ENCODE results near the gene SLC22A4. TPM values are rescaled to one million over a fixed set of nuclear protein-coding genes. Genes with fewer than 3 reads are reported as not detected.

SLC22A4 gene
- 1 to 10 TPM; 1.9 to 4.2 (median 2.5) TPM for total RNA-seq

DNA sequence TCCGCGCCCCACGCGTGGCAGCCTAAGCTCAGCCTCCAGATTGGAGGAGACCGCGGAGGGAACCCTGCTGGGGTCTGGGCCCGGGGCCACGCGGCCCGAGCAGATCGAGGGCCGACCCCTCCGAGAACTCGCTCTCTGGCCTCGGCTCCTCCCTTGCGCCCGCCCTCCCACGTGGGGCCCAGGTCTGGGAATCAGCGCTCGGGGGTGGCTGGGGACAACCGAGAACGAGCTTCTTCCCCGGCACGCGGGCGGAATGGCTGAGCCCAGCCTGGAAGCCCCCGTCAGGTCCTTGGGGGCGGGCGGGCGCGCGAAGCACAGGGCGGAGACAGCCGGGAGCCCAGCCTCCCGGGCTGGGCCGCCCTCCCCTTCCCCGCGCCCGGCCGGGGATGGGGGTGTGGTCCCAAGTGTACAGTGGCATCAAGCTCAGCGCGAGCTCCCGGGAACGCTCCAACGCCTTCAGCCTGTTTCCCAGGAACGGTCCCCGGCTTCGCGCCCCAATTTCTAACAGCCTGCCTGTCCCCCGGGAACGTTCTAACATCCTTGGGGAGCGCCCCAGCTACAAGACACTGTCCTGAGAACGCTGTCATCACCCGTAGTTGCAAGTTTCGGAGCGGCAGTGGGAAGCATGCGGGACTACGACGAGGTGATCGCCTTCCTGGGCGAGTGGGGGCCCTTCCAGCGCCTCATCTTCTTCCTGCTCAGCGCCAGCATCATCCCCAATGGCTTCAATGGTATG is at the start of gene SLC22A4:
TSS of gene SLC22A4 (plus strand) at position 403 of the 736 bp plus-strand sequence. CDS start at position 626, 223 bp downstream.
- Histone ChIP-seq H3K4me1 (peaks cover 0 to 36% (median 15%) of the 10 kb centered on the region in 4 donors), H3K36me3 (no peaks in the 10 kb centered on the region), H3K27me3 (no peaks in the 10 kb centered on the region), H3K4me3 (peak within 1 kb of the TSS; percentile 42 to 80 (median 66)), H3K9me3 (no peaks in the 10 kb centered on the region), H3K27ac (peak within 1 kb of the TSS; percentile 75 to 99 (median 96))
- DNase-seq (ENCODE audit: low spot score in 2 of 2), result peak; percentile 77 to 79
- TF ChIP-seq EP300 (IDR thresholded peaks at IDR 0.05), result peak; percentile 40 to 94
- TF ChIP-seq, protein P1, sequence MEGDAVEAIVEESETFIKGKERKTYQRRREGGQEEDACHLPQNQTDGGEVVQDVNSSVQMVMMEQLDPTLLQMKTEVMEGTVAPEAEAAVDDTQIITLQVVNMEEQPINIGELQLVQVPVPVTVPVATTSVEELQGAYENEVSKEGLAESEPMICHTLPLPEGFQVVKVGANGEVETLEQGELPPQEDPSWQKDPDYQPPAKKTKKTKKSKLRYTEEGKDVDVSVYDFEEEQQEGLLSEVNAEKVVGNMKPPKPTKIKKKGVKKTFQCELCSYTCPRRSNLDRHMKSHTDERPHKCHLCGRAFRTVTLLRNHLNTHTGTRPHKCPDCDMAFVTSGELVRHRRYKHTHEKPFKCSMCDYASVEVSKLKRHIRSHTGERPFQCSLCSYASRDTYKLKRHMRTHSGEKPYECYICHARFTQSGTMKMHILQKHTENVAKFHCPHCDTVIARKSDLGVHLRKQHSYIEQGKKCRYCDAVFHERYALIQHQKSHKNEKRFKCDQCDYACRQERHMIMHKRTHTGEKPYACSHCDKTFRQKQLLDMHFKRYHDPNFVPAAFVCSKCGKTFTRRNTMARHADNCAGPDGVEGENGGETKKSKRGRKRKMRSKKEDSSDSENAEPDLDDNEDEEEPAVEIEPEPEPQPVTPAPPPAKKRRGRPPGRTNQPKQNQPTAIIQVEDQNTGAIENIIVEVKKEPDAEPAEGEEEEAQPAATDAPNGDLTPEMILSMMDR (IDR thresholded peaks at IDR 0.05), result peak in 2 of 5 experiments; percentile 7 to 38
- peak; percentile 61 to 83 for TF ChIP-seq POLR2A (IDR thresholded peaks at IDR 0.05)
- 0 to 2% methylated on average over 19 to 61 of the region's 63 CpGs for WGBS, 2 donors

DNA sequence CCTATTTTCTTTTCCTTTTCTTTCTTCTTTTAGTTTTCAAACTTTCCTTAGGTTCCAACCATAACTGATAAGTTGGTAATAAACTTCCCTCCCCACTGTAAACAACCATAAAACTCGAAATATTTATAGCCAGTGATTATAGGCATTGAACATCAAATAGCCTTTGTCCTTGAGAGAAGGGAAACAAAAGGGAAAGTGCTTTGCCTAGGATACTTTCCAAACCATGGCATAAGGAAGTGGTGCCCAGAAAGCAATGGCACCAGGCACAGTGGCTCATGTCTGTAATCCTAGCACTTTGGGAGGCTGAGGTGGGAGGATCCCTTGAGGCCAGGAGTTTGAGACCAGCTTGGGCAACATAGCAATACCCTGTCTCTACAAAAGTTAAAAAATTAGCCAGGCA is 48.6 kb upstream of the SLC22A4 start:
- Histone ChIP-seq H3K4me1 (no peaks in the 10 kb centered on the region), H3K36me3 (no peaks in the 10 kb centered on the region), H3K27ac (peak overlapping the region in 1 of 4 donors; percentile 20), H3K4me3 (no peak overlapping the region), H3K27me3 (no peaks in the 10 kb centered on the region), H3K9me3 (peaks cover 0 to 41% (median 0%) of the 10 kb centered on the region in 4 donors)
- 36 to 60% methylated on average over 1 of the region's 1 CpG for WGBS, 2 donors
- no peak for TF ChIP-seq POLR2A (IDR thresholded peaks at IDR 0.05)
- DNase-seq (ENCODE audit: low spot score in 2 of 2), result no peak

DNA sequence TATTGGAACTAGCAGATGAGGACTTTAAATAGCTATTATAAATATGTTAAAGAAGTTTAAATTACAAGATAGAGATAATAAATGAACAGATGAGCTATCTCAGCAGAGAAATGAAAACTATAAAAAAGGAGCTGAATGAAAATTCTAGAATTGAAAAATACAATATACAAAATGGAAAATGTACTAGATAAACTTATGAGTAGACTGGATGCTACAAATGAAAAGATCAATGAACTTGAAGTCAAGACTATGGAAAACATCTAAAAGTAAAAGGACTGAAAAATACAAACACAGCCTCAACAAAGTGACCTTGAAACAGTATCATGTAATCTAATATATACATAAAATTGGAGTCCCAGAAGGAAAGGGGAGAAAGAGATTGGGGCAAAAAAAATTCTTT is 47.4 kb upstream of the SLC22A4 start:
- no peaks in the 10 kb centered on the region for H3K36me3 ChIP-seq
- H3K4me1 ChIP-seq, result no peaks in the 10 kb centered on the region
- TF ChIP-seq EP300 (IDR thresholded peaks at IDR 0.05), result no peak
- no peak for TF ChIP-seq POLR2A (IDR thresholded peaks at IDR 0.05)
- TF ChIP-seq, protein P1 (IDR thresholded peaks at IDR 0.05), result no peak
- no peak overlapping the region for H3K27ac ChIP-seq
- DNase-seq (ENCODE audit: low spot score in 2 of 2), result no peak
- no peaks in the 10 kb centered on the region for H3K27me3 ChIP-seq
- H3K9me3 ChIP-seq, result peaks cover 0 to 35% (median 0%) of the 10 kb centered on the region in 4 donors
- no peak overlapping the region for H3K4me3 ChIP-seq

DNA sequence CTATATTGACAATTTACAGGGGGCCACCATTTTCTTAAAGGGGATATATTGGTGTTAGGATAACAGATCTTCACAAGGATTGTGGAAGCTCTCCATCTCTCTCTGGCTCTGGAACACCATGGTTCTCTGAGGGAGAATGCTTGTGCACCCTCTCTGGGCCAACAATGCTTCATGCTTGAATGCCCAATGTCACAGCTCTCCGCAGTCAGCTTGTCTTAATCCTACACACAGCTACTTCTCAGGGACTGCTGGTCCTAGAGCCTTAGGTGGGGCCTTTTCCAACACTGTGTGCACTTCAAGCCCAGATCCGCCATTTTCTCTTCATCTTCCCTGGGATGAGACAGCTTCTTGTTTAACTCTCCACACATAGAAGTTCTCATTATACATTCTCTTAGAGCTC is 43.6 kb upstream of the SLC22A4 start:
- Histone ChIP-seq H3K4me3 (no peak overlapping the region), H3K4me1 (peaks cover 0 to 18% (median 0%) of the 10 kb centered on the region in 4 donors), H3K9me3 (peaks cover 0 to 14% (median 0%) of the 10 kb centered on the region in 4 donors), H3K27me3 (no peaks in the 10 kb centered on the region), H3K36me3 (no peaks in the 10 kb centered on the region), H3K27ac (no peak overlapping the region)
- no peak for DNase-seq (ENCODE audit: low spot score in 2 of 2)
- WGBS, 2 donors, result 98 to 100% methylated on average over 2 of the region's 2 CpGs
- TF ChIP-seq EP300 (IDR thresholded peaks at IDR 0.05) (no peak), POLR2A (IDR thresholded peaks at IDR 0.05) (no peak)
- TF ChIP-seq, protein P1 (IDR thresholded peaks at IDR 0.05), result no peak

DNA sequence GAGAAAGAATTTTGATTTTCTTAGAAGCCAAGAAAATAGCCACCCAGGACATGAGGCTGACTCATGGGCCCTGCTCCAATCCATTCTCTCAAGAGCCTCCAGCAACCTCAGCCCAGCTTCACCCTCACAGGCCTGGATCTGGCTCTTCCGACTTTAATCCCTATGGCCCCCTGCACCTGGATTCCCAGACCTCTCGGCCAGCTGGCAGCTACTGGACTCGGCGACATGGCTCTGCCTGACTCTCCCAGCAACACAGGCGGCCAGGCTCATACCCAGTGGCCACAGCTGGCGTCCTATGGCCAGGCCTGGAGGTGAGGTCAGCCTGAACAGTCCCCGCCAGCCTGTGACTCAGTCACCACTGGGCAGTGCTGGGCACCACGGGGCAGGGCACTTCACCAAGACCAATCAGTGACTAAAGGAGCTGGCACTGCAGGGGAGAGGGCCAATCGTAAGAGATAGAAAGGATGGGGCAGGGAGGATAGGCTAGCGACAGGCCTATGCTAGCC is 42.9 kb upstream of the SLC22A4 start:
- TF ChIP-seq, protein P1 (IDR thresholded peaks at IDR 0.05), result no peak
- TF ChIP-seq EP300 (IDR thresholded peaks at IDR 0.05), result no peak
- no peak for TF ChIP-seq POLR2A (IDR thresholded peaks at IDR 0.05)
- H3K4me1 ChIP-seq, result peaks cover 0 to 18% (median 0%) of the 10 kb centered on the region in 4 donors
- WGBS, 2 donors, result 78 to 81% methylated on average over 5 to 10 of the region's 10 CpGs
- peaks cover 0 to 7% (median 0%) of the 10 kb centered on the region in 4 donors for H3K9me3 ChIP-seq
- no peak for DNase-seq (ENCODE audit: low spot score in 2 of 2)
- peak overlapping the region in 1 of 4 donors; percentile 39 for H3K27ac ChIP-seq
- no peaks in the 10 kb centered on the region for H3K27me3 ChIP-seq
- H3K4me3 ChIP-seq, result no peak overlapping the region
- H3K36me3 ChIP-seq, result no peaks in the 10 kb centered on the region
